Thyroid gland (tissue), 4 donors: ENCODE data around the gene FADS1. TPM values are rescaled to one million over a fixed set of nuclear protein-coding genes. Genes with fewer than 3 reads are reported as not detected.

Source experiments
- DNase-seq, 2 donors: peaks; one replicate each; pipeline ENCODE4 v3.0.0-alpha.2; 2019
- H3K27ac ChIP-seq, 3 donors: fragments of 200-600 bp; sonication (generic); 1 replicate in 2 of 3; 2 replicates in 1 of 3; pipeline ENCODE4 v1.5.1; 2016 to 2019; ENCODE audit warnings: mild to moderate bottlenecking in 1 of 3, moderate library complexity in 1 of 3
- H3K27me3 ChIP-seq: fragments of 200-600 bp; sonication (generic); one replicate; pipeline ENCODE4 v1.5.1; 2019
- H3K36me3 ChIP-seq, 2 donors: fragments of 200-600 bp; sonication (generic); one replicate each; pipeline ENCODE4 v1.5.1; 2016 to 2019
- H3K4me1 ChIP-seq, 2 donors: fragments of 200-600 bp; sonication (generic); one replicate each; pipeline ENCODE4 v1.5.1; 2017 to 2019
- H3K4me3 ChIP-seq, 3 donors: fragments of 200-600 bp; sonication (generic); replicated peaks in 1 of 3; 1 replicate in 2 of 3; 2 replicates in 1 of 3; pipeline ENCODE4 v1.5.1; 2016; ENCODE audit warnings: mild to moderate bottlenecking in 1 of 3
- H3K9me3 ChIP-seq: fragments of 200-600 bp; sonication (generic); one replicate; pipeline ENCODE4 v1.5.1; 2017
- POLR2A ChIP-seq, 2 donors: fragments of 450-650 bp; IDR thresholded peaks; one replicate each; pipeline ENCODE4 v1.6.1; 2017; ENCODE audit warnings: antibody characterized with exemption in 2 of 2, mild to moderate bottlenecking in 2 of 2, moderate library complexity in 1 of 2
- WGBS, 2 donors: methylation state at CpG; one replicate each; pipeline ENCODE4 v1.1.5; 2017; 5-methylcytosine and 5-hydroxymethylcytosine counted together
- intact Hi-C: fragments of 100-400 bp; cut with DNase I; formaldehyde crosslinking; loops from one replicate; pipeline ENCODE4 v1.15.1; 2023
- total RNA-seq, 4 donors: library from RNA; depleted of rRNA; stranded (reverse); fragments of >200 nt; gene quantifications; one replicate each; pipeline ENCODE4 v1.2.3, GENCODE V29; 2016
- TF ChIP-seq, protein P1 (sequence below), 6 experiments: fragments of 200-600 bp in 3 of 6; fragments of 450-650 bp in 3 of 6; sonication (generic) in 3 of 6; IDR thresholded peaks; one replicate each; pipeline ENCODE4 v1.5.1; 2016 to 2019; ENCODE audit warnings: antibody characterized with exemption in 6 of 6, mild to moderate bottlenecking in 2 of 6, inconsistent platforms in 1 of 6, moderate library complexity in 1 of 6

The FADS1 gene
- total RNA-seq, 4 donors from 2014 or later: 6.8 to 17.3 (median 13.9) TPM

DNA sequence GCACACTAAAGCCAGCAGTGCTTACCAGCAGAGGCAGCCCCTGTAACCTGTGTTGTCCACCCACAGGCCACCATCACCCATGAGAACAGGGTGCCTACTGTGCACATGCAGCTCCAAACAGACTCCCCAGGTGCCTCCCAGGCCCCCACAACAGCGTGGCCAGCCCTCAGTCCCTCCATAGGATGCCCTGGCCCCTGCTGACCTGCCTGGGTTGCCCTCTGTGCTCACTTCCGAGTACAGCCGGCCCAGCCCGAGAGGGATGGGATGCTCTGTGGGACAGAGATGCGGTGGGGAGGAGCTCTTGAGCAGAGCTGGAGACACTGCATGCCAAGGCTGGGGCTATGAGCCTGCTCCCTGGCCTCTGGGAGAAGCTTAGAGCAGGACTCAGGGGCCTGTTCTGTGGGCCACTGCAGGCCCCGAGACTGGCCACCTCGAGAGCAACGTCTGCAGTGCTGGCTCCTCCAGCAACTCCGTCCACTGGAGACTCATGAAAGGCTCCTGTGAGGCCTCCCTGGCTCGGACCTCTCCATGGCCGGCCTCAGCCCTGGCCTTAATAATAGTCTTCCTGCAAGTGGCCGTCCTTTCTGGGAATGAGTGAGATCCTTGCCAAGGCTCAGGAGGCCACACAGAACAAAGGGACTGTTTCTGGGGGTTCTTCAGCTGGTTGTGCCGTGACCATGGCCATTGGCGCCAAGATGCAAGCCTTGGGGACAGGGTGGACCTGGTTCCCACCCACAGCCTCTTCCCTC lies 38.3 kb upstream of the FADS1 start:
- no peaks in the 10 kb centered on the region for H3K9me3 ChIP-seq
- no peak overlapping the region for H3K27ac ChIP-seq
- no peaks in the 10 kb centered on the region for H3K27me3 ChIP-seq
- 90 to 93% methylated on average over 9 to 13 of the region's 14 CpGs for WGBS, 2 donors
- no peak overlapping the region for H3K4me3 ChIP-seq
- no peak for TF ChIP-seq POLR2A (IDR thresholded peaks at IDR 0.05)
- TF ChIP-seq, protein P1, sequence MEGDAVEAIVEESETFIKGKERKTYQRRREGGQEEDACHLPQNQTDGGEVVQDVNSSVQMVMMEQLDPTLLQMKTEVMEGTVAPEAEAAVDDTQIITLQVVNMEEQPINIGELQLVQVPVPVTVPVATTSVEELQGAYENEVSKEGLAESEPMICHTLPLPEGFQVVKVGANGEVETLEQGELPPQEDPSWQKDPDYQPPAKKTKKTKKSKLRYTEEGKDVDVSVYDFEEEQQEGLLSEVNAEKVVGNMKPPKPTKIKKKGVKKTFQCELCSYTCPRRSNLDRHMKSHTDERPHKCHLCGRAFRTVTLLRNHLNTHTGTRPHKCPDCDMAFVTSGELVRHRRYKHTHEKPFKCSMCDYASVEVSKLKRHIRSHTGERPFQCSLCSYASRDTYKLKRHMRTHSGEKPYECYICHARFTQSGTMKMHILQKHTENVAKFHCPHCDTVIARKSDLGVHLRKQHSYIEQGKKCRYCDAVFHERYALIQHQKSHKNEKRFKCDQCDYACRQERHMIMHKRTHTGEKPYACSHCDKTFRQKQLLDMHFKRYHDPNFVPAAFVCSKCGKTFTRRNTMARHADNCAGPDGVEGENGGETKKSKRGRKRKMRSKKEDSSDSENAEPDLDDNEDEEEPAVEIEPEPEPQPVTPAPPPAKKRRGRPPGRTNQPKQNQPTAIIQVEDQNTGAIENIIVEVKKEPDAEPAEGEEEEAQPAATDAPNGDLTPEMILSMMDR (IDR thresholded peaks at IDR 0.05): no peak
- peaks cover 0 to 3% of the 10 kb centered on the region in 2 donors for H3K4me1 ChIP-seq
- intact Hi-C loops: no loop called here
- DNase-seq: no peak
- no peaks in the 10 kb centered on the region for H3K36me3 ChIP-seq

DNA sequence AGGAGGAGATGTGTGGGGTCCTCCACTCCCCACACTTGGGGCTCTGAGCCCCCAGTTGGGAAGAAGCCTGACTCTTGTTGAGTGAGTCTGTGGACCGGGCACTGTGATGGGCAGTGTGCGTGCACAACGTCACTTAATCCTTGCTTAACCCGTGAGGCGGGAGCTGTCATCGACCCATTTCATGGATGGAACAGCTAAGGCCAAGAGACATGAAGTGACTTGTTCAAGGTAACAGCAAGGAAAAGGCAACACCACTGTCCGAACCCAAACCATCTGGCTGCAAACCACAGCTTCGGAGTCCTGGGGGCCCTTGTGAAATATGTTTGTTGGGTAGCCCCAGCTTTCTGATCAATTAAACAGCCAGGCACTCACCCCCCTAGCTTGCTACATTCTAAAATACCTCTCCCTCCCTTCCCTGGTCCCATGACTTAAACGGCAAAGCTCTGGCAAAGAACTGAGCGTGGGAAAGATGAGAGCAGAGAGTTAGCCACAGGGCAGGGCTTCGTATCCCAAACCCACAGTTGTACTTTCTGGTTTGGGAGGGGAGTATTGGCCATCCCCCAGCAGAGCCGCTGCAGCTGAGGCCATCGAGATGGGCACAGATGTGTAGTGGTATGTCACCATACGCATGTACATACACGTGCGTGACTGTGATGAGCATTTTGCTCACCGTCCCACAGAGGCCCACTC lies 37.5 kb upstream of the FADS1 start:
- H3K27me3 ChIP-seq: no peaks in the 10 kb centered on the region
- H3K9me3 ChIP-seq: no peaks in the 10 kb centered on the region
- no peak for TF ChIP-seq POLR2A (IDR thresholded peaks at IDR 0.05)
- TF ChIP-seq, protein P1 (IDR thresholded peaks at IDR 0.05): no peak
- no peak overlapping the region for H3K27ac ChIP-seq
- no peak overlapping the region for H3K4me3 ChIP-seq
- 88 to 96% methylated on average over 13 to 17 of the region's 17 CpGs for WGBS, 2 donors
- no peaks in the 10 kb centered on the region for H3K4me1 ChIP-seq
- no peak for DNase-seq
- intact Hi-C loops: no loop called here
- no peaks in the 10 kb centered on the region for H3K36me3 ChIP-seq

DNA sequence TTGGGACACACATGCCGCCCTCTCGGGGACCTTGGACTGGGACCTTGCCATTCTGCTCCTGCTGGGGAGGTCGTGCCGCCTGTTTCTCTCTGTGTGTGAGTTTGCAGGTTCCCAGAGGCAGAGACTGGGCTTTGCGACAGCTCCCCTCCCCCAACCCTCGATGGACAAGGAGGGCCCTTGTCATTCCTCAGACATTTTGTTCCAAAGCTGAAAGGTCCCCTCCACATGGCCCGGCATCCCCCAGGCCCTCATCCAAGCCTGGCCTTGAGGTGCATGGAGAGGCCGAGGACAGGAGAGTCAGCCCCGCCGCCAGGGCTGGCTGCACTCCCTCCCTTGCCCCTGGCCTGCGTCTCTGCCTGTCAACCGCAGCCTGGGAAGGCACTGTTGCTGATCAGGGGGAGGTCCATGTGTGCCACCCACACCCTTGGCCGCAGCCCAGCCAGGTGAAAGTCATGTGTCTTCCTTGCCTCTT lies 36.9 kb upstream of the FADS1 start:
- Histone ChIP-seq H3K27me3 (no peaks in the 10 kb centered on the region), H3K4me1 (no peaks in the 10 kb centered on the region), H3K9me3 (no peaks in the 10 kb centered on the region), H3K36me3 (no peaks in the 10 kb centered on the region), H3K4me3 (no peak overlapping the region), H3K27ac (peak overlapping the region in 1 of 3 donors; percentile 24)
- WGBS, 2 donors: 48 to 53% methylated on average over 8 to 10 of the region's 13 CpGs
- TF ChIP-seq, protein P1 (IDR thresholded peaks at IDR 0.05): no peak
- intact Hi-C loops: no loop called here
- peak; percentile 85 to 88 for DNase-seq

DNA sequence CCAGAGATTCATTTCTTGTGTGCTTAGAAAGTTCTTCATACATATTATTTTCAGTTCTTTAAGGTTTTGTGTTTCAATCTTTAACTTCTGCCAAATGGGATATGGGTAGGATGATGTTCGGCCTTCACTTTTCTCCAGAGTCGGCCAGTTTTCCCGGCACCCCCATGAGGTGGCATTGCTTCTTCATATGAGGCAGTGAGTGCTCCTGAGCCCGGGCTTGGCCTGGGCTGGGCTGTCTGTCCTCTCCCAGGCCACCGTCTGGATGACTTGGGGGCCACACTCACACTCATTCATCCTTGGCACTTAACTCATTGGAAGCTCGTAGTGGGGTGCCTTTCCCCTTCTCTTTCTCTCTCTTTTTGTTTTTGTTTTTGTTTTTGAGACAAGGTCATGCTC lies 35.1 kb upstream of the FADS1 start:
- TF ChIP-seq POLR2A (IDR thresholded peaks at IDR 0.05): no peak
- TF ChIP-seq, protein P1 (IDR thresholded peaks at IDR 0.05): no peak
- WGBS, 2 donors: 82 to 92% methylated on average over 6 of the region's 6 CpGs
- Histone ChIP-seq H3K9me3 (no peaks in the 10 kb centered on the region), H3K27me3 (no peaks in the 10 kb centered on the region), H3K36me3 (no peaks in the 10 kb centered on the region), H3K4me1 (no peaks in the 10 kb centered on the region), H3K4me3 (no peak overlapping the region), H3K27ac (no peak overlapping the region)
- no peak for DNase-seq
- intact Hi-C loops: no loop called here
